ENCODE data around the gene MAX.

The MAX gene

DNA sequence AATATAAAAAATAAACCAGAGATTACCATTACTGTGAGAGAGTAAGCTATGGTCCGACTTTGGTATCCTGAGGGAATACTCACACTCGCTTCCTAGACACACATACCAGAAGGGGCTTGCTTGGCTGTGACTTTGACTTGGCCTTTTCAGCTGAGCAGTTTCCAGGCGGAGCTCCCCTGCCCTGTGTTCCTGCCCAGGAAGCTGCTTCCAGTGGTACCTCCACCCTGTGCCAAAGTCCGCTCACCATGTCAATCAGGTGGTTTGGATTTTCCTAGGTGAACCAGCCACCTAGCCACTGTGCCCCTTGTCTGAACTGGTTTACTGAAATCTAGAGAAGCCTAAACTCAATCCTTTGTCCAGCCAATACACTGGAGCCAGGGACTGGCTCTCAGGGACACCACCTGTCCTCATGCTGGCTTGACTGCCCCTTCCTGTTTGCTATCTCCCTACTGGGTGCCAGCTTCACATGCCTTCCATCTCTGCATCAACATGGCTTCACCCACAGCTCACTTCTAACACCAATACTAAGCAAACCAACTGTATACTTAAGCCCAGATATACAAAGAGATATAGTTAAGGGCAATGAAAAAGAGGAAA, 28.6 kb downstream of the MAX start:
- no peak for DNase-seq (ENCODE audit: low read depth in 2 of 2)

DNA sequence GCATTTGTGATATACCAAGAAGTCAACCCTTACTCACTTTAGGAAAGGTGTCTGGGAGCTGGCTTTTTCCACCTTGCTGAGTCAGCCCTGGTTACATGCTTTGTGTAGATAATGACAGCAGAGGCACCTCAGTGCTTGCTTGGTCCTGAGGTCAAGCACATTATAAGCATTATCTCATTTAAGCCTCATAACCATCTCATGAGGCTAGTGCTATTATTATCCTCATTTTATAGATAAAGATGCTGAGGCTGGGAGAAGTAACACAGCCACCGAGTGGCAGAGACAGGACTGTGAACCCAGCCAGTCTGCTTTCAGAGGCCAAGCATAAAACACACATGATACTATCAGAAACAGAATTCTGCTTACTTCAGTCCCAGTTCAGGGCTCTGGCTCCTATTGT, 29.4 kb downstream of the MAX start:
- DNase-seq (ENCODE audit: low read depth in 2 of 2): no peak

DNA sequence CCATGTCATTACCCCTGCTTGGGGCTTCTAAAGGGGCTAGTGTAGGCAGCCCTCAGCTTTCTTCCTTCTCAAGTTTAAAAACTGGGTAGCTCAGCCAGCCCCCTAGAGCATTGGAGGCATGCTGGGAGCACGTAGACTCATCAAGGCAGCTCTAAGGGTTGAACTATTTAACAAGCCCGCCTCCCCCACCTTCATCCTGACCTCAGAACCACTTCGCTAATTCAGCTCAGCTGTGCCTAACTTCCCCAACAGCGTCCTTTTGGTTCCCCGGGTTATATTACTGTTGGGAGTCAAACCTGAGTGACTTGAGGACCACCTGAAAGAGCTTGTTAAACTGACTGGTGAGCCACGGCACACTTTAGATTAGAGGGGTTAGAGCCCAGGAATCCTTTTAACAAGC, 30.1 kb downstream of the MAX start:
- no peak for DNase-seq (ENCODE audit: low read depth in 2 of 2)

DNA sequence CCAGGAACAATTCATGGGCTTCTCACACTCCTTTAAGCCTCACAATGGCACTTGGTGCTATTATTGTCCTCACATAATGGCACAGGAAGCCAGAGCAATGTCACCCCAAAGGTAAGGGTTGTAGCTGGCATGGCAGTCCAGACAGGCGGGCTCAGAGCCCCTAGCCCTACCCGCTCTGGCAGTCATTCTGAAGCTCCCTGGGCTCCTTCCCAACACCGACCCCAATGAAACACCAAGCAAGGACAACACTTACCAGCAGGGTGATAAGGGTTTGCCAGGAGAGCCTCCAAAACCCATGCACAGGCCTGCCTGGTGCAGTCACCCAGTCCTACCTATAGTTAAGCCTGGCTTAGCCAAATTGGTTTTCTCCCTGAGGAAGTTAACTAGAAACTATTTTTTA, 30.8 kb downstream of the MAX start:
- no peak for DNase-seq (ENCODE audit: low read depth in 2 of 2)

DNA sequence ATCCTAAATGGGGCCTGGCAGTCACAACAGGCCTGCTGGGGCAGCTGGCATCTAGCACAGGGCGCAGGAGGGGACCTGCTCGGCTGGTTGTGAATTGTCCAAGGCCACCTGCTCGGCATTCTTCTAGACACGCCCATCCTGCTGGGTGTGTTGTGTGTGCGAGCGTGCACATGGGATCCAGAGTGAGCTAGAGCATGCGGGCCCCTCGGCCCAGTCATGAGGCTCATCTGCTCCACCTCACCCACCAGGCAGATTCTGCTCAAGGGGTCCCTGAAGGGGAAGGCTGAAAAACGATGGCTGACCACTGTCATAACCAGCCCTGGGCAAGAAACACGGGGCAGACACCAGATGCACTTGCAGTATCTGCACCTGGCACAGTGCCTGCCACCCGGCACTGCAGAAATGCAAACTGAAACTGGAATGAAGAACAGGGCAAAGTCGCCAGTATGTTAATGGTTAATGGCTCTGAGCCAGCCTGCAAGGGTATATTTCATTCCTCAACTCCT, 31.8 kb downstream of the MAX start:
- no peak for DNase-seq (ENCODE audit: low read depth in 2 of 2)

DNA sequence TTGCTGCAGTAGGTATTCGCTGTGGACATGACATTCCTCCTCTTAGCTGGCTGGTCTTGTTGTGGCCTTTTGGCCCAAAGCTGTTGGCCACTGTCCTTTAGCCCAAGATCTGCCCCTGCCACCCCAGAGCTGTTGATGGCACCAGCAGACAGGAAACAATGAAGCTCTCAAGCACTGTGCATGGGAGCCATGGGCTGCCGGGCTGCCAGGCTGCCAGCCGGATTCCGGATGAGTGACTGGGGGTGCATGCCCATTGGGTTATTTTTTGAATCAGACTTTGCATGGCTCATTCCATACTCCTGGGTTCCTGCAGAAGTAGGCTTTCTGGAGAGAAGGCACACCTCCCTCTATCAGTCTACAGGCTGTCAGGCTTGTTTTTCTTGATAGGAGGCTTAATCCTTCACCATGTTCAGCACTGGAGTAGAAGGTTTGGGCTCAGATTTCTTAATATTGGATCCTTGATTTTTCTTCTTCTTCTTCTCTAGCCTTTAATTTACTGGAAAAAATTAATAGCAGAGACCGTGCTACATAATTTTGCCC, 32.4 kb downstream of the MAX start:
- no peak for DNase-seq (ENCODE audit: low read depth in 2 of 2)

DNA sequence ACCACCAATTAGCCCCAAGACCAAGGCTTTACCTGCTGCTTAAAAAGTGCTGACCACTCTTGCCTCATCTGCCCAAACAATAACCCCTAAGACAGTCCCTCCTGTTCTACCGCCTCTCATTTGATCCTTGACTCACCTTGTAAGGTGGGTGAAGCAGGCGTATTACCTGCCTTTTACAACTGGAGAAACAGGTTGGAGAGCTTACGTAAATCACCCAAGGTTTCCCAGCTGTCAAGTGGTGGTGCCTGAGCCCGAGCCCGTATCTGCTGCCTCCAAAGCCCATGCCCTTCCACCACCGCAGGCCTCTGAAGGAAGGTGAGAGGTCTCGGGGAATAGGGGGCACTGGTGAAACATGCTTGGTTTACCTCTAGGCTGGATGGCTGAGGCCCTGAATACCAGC, 36.6 kb downstream of the MAX start:
- DNase-seq (ENCODE audit: low read depth in 2 of 2): no peak

DNA sequence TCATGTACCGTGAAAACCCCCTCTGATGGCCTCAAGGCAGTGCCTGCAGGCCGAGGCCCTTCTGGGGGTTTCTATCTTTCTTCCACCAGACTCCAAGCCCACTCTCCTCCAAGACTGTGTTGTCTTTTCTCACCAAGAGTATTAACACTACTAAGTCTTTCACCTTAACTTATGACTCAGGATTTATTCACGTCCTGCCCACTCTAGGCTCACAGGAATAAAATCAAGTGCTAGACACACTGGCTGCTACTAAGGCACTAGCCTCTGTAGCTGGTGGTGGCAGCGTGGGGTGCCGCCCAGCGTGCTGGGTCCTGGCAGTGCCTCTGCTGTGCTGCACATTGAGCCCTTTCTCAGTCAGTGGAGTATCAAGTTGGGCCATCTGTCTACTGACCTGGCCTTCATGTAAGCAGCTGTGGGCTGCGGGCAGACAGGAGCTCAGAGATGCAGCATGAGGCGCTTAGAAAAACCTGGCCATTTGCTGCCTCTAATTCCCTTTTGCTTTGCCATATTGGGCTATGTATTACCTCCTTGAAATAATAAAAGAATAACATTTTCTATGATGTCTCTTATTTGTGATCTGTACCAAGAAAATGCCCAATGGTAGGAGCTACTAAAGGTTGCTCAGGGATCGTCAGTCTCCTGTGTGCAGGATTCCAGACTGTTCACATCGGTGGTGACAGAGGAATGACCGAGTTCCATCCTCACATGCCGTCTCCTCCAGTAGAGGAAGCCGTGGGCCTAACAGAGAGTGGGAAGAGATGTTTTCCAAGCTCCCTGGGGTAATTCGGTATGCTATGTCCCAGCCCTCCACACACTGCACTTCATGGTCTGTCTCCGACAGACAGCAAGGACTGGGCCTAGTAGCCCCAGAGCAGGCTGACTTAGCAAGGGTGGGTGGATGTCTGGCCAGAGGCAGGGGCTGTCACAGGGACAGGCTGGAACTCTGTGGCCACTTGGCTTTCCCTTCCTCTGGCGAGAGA, 39.9 kb downstream of the MAX start:
- DNase-seq (ENCODE audit: low read depth in 2 of 2): no peak

DNA sequence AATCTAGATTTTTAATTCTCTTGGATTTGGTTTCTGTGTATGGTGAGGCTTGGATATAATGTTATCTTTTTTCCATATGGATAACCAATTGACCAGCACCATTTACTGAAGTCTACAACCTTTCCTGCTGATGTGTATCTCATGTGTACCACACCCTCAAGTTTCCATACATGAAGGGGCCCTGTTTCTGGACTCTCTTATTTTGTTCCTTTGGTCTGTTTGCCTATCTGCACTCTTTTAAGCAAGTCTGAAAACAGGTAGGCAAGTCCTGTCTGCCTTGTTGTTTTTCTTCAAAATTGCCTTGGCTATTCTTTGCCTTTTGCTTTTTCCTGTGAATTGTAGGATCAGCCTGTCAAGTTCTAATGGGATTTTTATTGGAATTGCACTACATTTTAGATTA, 44.6 kb downstream of the MAX start:
- DNase-seq (ENCODE audit: low read depth in 2 of 2): no peak

DNA sequence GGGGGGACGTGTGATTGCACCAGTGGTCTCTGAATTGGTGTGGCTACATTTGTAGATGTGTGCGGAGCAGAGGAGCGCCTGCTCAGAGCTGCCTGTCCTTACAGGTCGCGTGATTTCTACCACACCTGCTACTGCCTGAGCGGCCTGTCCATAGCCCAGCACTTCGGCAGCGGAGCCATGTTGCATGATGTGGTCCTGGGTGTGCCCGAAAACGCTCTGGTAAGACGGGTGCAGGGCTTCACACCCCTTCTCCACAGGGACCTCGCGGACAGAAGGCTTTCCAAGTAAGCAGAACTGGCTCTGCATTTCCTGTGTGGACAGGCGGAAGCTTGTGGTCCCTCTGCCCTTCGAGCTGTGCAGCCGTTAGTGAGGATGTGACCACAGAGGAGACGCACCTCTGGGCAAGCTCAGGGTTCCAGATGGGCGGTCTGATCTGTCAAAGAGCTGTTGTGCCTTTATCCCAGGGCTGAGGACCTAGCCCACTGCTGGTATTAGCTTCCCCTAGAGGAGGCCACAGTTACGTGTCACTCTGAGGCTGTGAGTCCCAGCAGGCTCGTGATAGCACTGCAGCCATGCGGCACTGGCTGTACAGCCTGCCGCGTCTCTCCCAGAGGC, 47.7 kb downstream of the MAX start:
- DNase-seq (ENCODE audit: low read depth in 2 of 2): no peak

DNA sequence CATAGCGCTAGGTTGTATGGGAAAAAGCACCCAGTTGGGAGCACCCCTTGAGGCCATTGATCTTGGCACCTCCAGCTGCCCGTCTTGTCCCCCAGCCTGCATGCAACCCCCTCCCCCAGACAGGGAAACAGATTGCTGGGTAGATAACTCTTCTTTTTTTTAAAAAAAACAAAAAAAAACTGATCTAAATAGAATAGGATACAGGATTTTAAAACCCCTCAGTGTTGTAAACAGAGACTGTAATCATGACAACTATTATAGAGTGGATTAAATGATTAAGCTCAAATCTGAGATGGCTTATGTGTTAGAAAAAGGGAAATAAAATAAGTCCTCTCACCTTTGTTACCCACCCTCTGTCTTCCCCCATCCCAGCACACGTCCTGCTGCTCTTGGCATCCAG, 48.9 kb downstream of the MAX start:
- no peak for DNase-seq (ENCODE audit: low read depth in 2 of 2)

DNA sequence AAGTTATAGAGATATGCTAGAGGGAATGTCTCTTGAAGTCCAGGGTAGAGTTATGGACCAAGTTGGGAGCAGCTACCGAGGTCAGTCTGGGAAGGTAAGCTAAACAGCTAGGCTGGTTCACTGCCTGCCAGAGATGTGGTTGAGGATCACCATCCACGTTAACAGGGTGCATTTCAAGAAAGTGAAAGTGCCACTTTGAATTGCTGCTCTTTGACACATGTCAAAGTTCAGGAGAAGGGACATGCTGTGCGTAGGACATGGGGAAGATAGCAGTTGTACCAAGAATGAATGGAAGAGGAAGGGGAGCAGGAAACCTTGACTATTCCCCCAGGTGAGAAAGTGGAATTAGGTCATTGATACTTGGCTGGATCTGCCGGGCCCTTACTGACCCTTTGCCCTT, 49.5 kb downstream of the MAX start:
- DNase-seq (ENCODE audit: low read depth in 2 of 2): no peak

DNA sequence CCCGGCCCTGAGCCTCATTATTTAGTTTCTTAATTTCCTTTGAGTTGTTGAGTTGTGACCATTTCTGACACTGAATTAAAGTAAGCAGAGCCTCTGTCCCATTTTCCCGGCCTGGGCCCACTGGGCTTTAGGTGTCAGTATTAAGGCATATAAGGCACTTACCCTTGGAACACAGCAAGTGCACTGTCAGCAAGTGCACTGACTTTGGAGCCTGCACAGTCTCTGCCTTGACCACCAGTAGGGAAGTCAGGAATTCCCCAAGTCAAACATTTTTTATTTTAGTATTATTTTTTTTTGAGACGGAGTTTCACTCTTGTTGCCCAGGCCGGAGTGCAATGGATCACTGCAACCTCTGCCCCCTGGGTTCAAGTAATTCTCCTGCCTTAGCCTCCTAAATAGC, 56.6 kb downstream of the MAX start:
- DNase-seq (ENCODE audit: low read depth in 2 of 2): no peak

DNA sequence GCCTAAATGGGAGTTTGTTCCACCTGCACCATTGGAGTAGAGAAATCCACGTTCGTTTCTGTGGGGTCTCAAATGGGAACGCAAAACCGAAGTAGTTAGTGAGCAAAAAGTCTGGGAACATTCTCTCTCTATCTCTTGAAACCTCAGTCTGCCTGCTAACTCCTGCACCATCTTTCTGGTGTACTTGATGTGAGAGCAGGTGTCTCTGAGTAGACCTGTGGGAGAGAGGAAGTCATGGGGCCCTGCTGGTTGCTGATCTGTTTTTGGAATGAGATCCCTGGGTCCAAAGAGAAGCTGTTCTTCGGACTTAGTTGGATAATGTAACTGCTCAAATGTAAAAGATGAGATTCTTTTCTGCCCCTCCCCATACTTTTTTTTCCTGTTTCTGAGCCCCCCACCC, 57.3 kb downstream of the MAX start:
- no peak for DNase-seq (ENCODE audit: low read depth in 2 of 2)

DNA sequence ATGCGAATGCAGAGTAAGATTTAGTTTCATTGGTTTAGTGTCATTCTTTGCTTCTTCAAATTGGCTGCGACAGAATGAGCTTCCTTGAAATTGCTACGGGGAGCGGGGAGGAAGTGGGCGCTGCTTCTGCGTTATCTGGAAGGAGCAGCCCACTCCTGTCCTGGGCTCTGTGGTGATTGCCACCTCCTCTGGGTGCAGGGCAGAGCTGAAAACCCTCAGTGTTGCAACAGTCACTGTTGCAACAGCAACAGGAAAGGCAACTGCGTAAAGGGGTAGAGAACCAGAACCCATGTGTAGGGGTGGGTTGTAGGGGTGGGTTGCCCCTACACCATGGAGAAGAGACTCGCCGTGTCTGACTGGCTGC, 57.7 kb downstream of the MAX start:
- no peak for DNase-seq (ENCODE audit: low read depth in 2 of 2)

DNA sequence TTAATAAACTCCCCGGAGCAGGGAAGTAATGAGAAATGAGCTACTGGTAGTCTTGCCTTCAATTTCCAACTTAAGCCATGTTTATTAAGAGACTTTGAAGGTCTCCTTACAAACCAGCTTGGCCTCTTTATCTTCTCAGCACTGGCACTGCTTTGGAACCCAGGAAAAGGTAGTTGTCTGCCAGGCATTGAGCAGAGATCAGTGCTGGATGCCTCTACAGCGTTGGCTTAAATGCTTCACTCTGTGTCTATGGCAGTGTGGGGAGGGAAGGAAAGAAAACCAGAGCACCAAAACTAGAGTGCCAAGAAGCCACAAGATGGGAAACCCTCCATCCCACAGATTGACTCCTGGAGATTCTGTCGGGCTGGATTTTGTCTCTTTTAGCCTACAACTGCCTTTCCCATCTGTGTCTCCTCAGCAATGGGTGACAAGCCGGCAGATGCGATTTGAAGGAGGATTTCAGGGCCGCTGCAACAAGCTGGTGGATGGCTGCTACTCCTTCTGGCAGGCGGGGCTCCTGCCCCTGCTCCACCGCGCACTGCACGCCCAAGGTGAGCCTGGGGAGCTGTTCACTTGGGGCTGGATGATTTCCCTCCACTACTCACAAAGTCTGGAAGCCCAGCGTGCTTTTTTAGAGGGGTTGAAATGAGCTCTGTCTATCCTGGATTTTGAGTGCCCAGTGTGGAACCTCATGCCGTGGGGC, 58.3 kb downstream of the MAX start:
- no peak for DNase-seq (ENCODE audit: low read depth in 2 of 2)

DNA sequence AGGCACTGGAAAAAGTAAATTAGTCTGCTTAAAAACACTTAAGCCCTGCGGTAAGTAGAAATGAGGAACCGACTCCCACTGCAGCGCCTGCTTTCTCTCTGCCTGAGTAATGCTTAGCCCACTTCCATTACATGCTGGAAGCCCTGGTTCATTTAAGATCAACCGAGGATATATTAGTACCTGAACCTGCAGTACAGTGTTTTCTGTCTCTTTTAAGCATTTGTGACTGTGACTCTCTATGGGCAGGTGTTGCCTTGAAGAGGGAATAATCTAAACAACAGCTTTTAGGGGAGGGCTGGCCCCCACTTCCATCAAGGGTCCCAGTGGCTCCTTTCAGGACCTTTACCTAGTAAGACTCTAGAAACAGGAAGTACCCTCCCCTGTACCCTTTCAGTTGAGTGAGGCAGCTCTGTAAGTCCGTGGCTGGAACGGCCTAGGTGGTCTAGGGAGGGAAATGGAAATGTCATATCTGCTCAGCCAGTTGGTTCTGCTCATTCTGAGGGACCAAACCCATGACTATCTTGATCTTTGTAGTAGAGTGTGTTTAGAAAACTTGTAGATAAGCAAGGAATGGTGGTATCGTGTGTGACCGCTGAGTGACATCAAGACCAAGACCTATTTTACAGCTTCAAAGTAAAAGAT, 59.5 kb downstream of the MAX start:
- no peak for DNase-seq (ENCODE audit: low read depth in 2 of 2)

DNA sequence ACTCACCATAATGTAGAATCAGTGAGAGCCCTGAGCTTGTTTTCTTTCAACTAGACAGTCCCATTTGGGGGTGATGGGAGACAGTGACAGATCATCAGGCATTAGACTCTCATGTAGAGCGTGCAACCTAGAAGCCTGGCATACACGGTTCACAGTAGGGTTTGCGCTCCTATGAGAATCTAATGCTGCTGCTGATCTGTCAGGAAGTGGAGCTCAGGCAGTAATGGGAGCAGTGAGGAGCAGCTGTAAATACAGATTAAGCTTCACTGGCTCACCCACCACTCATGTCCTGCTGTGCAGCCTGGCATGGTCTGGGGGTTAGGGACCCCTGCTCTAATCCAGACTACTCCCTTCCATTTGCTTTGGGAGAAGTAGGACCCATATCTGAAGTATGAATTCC, 60.0 kb downstream of the MAX start:
- no peak for DNase-seq (ENCODE audit: low read depth in 2 of 2)

DNA sequence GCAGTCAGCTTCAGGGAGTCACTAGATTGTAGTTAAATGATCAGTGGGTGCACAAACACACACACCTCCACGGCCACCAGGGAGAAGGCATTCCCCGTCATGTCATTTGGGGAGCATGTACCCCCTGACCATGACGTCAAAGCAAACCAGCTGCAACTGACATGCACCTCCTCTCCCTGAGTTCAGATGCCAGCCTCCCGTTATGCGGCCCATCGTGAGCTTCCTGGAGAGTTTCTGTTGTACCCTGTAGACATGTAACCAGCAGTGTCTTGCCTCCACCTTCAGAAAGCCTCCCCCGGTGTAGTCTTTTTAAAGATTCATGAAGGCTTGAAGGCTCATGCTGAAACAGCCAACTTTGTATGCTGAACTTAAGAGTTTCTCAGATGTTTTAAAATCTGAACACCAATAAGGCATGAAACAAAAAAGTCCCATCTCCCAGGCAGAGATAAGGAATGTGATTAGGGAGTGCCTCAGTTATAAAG, 60.8 kb downstream of the MAX start:
- no peak for DNase-seq (ENCODE audit: low read depth in 2 of 2)

DNA sequence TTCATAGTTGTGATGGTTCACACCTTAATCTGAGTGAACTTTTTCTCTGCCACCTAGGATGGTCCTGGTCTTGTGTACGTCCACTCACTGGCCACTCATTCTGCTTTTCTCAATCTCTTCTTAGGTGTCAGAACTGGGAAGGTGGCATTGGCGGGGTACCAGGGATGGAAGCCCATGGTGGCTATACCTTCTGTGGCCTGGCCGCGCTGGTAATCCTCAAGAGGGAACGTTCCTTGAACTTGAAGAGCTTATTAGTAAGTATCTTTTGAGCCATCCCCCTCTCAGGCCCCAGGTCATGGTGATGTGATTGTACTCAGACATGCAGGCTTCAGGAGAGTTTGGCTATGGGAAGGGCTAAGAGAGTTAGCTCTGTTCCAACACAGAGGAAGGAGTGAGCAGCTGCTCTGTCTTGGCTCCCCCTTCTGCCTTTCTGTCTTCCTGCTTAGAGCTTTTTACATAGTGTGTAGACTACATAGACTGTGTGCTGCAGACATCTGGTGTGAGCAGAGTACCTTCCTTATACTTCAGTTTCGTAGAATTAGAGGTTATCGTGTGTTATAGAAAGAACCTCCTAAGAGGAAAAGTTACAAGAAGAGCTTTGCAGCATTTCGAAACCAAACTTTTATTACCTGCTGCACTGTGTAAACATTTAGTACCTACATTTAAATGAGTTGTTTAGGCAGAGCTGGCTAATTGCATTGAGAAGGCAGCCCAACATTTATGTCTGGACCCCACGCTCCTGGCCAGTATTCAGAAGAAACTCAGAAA, 61.5 kb downstream of the MAX start:
- DNase-seq (ENCODE audit: low read depth in 2 of 2): no peak

DNA sequence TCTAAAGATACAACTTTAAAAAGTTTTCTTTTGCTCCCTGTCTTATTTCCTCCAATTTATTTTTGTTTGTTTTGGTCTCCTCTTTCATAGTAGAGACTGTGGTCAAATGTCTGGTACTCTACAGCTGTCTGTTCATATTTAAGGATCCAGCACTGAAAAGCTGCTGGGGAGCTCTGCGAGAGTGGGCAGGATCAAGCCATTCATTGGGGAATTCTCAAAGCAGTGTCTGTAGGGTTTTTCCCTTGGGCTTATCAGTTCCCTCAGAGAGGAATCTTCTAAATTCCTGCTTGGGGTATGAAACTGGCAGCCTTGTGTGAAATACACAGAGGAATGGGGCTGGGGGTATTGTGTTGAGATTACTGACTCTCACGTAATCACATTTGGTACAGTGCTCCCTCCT, 63.4 kb downstream of the MAX start:
- no peak for DNase-seq (ENCODE audit: low read depth in 2 of 2)

Data from stimulated activated CD4-positive, alpha-beta T cell treated with anti-CD3 and anti-CD28 coated beads, Interleukin-12 subunit alpha, Interleukin-12 subunit beta, amount 100 ng/mL, for 24 hours (primary cell).